ENCODE measurements around the gene CEP70. TPM values are rescaled to one million over a fixed set of nuclear protein-coding genes. Genes with fewer than 3 reads are reported as not detected.

CEP70 gene
- polyA plus RNA-seq, 3 donors: 0.11 TPM; not detected in 2

DNA sequence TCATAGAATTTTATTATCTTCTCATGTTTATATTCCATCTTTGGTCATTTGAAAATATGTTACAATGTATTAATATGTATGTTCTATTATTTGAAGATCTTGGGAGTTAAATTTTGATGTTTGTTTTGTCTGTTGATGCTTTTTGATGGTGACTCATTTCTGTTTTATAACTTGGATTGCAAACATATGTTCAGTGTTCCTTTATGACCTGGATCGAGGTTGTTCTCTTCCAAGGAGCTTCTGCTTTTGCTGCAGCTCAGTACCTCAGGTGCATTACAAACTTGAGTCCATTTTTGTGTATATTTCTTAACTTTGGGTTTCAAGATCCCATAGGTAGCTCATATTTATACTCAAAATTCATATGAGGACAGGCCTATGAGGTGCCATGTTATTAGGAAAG is 122.6 kb downstream of the CEP70 start:
- H3K9ac ChIP-seq (ENCODE audit: insufficient read depth, low read length, poor library complexity, severe bottlenecking): no peak overlapping the region
- no peak overlapping the region for H3K27ac ChIP-seq (ENCODE audit: low read depth in 1 of 2, low read length in 2 of 2)
- no peak overlapping the region for H2AFZ ChIP-seq (ENCODE audit: insufficient read depth, low read depth, low read length, poor library complexity, severe bottlenecking)
- Mint-ChIP-seq H3K4me3 (no peak overlapping the region), H3K27me3 (ENCODE audit: low read depth in 3 of 3) (peaks cover 2 to 8% (median 3%) of the 10 kb centered on the region in 3 donors), H3K4me1 (peaks cover 3% of the 10 kb centered on the region), H3K36me3 (no peaks in the 10 kb centered on the region), H3K9me3 (peaks cover 0 to 2% (median 0%) of the 10 kb centered on the region in 7 donors), H3K27ac (no peak overlapping the region)
- H3K27me3 ChIP-seq (ENCODE audit: control insufficient read depth in 2 of 2, insufficient read depth in 2 of 2, low read length in 2 of 2): no peaks in the 10 kb centered on the region
- H3K4me2 ChIP-seq (replicated peaks; ENCODE audit: extremely low read depth, low read length, poor library complexity, severe bottlenecking): no peak overlapping the region
- no peaks in the 10 kb centered on the region for H3K9me3 ChIP-seq (replicated peaks in 1 of 2; ENCODE audit: control insufficient read depth in 1 of 2, insufficient read depth in 1 of 2, low read length in 2 of 2)
- TF ChIP-seq, protein P1, sequence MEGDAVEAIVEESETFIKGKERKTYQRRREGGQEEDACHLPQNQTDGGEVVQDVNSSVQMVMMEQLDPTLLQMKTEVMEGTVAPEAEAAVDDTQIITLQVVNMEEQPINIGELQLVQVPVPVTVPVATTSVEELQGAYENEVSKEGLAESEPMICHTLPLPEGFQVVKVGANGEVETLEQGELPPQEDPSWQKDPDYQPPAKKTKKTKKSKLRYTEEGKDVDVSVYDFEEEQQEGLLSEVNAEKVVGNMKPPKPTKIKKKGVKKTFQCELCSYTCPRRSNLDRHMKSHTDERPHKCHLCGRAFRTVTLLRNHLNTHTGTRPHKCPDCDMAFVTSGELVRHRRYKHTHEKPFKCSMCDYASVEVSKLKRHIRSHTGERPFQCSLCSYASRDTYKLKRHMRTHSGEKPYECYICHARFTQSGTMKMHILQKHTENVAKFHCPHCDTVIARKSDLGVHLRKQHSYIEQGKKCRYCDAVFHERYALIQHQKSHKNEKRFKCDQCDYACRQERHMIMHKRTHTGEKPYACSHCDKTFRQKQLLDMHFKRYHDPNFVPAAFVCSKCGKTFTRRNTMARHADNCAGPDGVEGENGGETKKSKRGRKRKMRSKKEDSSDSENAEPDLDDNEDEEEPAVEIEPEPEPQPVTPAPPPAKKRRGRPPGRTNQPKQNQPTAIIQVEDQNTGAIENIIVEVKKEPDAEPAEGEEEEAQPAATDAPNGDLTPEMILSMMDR (IDR thresholded peaks at IDR 0.05): no peak
- intact Hi-C loops (cut with micrococcal nuclease): loop anchor here in 1 of 2 donors (10.0 kb wide), 1 partner anchor 453 kb away; no protein-coding TSS in a partner anchor
- H4K20me1 ChIP-seq (ENCODE audit: insufficient read depth, low read length): no peaks in the 10 kb centered on the region
- no CpG with 5 or more reads among the region's 1 CpG for WGBS (ENCODE audit: insufficient coverage)
- H3K79me2 ChIP-seq (ENCODE audit: insufficient read depth, low read length): no peaks in the 10 kb centered on the region
- H3K4me3 ChIP-seq (replicated peaks in 1 of 3; ENCODE audit: low read depth in 2 of 3, low read length in 3 of 3): no peak overlapping the region
- no peak for DNase-seq
- H3K4me1 ChIP-seq (ENCODE audit: control insufficient read depth in 1 of 2, insufficient read depth in 2 of 2, low read length in 2 of 2): no peaks in the 10 kb centered on the region
- no peaks in the 10 kb centered on the region for H3K36me3 ChIP-seq (replicated peaks in 1 of 2; ENCODE audit: control insufficient read depth in 1 of 2, insufficient read depth in 2 of 2, low read length in 2 of 2)

DNA sequence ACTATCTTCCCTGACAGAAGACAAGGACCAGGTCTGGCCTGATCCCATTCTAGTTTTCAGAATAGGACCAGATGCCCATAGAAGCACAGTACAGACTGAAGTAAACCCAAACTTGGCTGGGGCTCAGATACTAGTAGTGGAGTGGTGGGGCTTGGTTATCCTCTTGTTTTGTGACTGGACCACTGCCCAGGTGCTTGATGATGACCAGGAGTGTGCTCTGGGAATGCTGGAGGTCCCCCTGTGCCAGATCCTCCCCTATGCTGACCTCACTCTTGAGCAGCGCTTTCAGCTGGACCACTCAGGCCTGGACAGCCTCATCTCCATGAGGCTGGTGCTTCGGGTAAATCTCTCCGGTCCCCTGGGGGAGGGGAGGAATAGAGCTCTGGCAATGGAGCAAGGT is 123.4 kb downstream of the CEP70 start:
- DNase-seq: no peak
- H3K9me3 ChIP-seq (replicated peaks in 1 of 2; ENCODE audit: control insufficient read depth in 1 of 2, insufficient read depth in 1 of 2, low read length in 2 of 2): no peaks in the 10 kb centered on the region
- WGBS (ENCODE audit: insufficient coverage): 100% methylated on average over 2 of the region's 3 CpGs
- H3K36me3 ChIP-seq (replicated peaks in 1 of 2; ENCODE audit: control insufficient read depth in 1 of 2, insufficient read depth in 2 of 2, low read length in 2 of 2): no peaks in the 10 kb centered on the region
- peaks cover 0 to 2% (median 0%) of the 10 kb centered on the region in 7 donors for H3K9me3 Mint-ChIP-seq
- H3K79me2 ChIP-seq (ENCODE audit: insufficient read depth, low read length): no peaks in the 10 kb centered on the region
- H3K4me3 ChIP-seq (replicated peaks in 1 of 3; ENCODE audit: low read depth in 2 of 3, low read length in 3 of 3): no peak overlapping the region
- no peaks in the 10 kb centered on the region for H4K20me1 ChIP-seq (ENCODE audit: insufficient read depth, low read length)
- intact Hi-C loops (cut with micrococcal nuclease): loop anchor here in 1 of 2 donors (10.0 kb wide), 1 partner anchor 454 kb away; no protein-coding TSS in a partner anchor
- TF ChIP-seq, protein P1 (IDR thresholded peaks at IDR 0.05): no peak
- no peaks in the 10 kb centered on the region for H3K4me1 ChIP-seq (ENCODE audit: control insufficient read depth in 1 of 2, insufficient read depth in 2 of 2, low read length in 2 of 2)
- no peak overlapping the region for H2AFZ ChIP-seq (ENCODE audit: insufficient read depth, low read depth, low read length, poor library complexity, severe bottlenecking)
- no peaks in the 10 kb centered on the region for H3K36me3 Mint-ChIP-seq
- H3K4me2 ChIP-seq (replicated peaks; ENCODE audit: extremely low read depth, low read length, poor library complexity, severe bottlenecking): no peak overlapping the region
- H3K27ac Mint-ChIP-seq: no peak overlapping the region
- H3K27me3 ChIP-seq (ENCODE audit: control insufficient read depth in 2 of 2, insufficient read depth in 2 of 2, low read length in 2 of 2): no peaks in the 10 kb centered on the region
- no peak overlapping the region for H3K9ac ChIP-seq (ENCODE audit: insufficient read depth, low read length, poor library complexity, severe bottlenecking)
- peaks cover 3% of the 10 kb centered on the region for H3K4me1 Mint-ChIP-seq
- H3K4me3 Mint-ChIP-seq: no peak overlapping the region
- no peak overlapping the region for H3K27ac ChIP-seq (ENCODE audit: low read depth in 1 of 2, low read length in 2 of 2)
- H3K27me3 Mint-ChIP-seq (ENCODE audit: low read depth in 3 of 3): peaks cover under 1 to 8% (median 3%) of the 10 kb centered on the region in 3 donors
